AG10803 (cell line): Measurements from ENCODE around the gene UMAD1.

Source experiments
- DNase-seq: peaks from one replicate; pipeline ENCODE4 v3.0.0; 2010; ENCODE audit warnings: low read depth
- H3K4me3 ChIP-seq: 2 replicates; pipeline ENCODE4 v1.5.1; 2011; ENCODE audit warnings: mild to moderate bottlenecking, low read length, control low read depth
- TF ChIP-seq, protein P1 (sequence below): conservative IDR thresholded peaks from 2 replicates; pipeline ENCODE4 v1.5.1; 2011; ENCODE audit warnings: mild to moderate bottlenecking, low read length, control low read depth, inconsistent platforms

UMAD1 gene

DNA sequence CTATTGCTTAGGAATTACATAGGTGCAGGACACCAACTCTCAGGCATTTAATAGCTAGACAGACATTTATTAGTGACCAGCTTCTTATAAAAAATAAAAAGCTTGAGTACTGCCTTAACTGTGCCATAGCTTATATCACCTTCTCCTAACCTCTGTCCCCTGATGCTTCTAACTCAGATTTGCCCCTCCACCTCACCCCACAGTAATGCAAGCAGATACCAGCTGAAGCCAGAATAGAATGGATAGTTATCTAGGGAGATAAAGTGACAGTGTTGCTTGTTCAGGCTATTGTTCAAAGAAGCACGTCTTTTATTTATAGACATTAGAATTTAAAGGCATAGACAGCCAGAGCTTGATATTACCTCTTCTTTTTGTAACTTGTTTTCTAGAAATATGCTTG lies 228.5 kb downstream of the UMAD1 start:
- DNase-seq, result no peak
- TF ChIP-seq, protein P1, sequence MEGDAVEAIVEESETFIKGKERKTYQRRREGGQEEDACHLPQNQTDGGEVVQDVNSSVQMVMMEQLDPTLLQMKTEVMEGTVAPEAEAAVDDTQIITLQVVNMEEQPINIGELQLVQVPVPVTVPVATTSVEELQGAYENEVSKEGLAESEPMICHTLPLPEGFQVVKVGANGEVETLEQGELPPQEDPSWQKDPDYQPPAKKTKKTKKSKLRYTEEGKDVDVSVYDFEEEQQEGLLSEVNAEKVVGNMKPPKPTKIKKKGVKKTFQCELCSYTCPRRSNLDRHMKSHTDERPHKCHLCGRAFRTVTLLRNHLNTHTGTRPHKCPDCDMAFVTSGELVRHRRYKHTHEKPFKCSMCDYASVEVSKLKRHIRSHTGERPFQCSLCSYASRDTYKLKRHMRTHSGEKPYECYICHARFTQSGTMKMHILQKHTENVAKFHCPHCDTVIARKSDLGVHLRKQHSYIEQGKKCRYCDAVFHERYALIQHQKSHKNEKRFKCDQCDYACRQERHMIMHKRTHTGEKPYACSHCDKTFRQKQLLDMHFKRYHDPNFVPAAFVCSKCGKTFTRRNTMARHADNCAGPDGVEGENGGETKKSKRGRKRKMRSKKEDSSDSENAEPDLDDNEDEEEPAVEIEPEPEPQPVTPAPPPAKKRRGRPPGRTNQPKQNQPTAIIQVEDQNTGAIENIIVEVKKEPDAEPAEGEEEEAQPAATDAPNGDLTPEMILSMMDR, result no peak
- no peak overlapping the region for H3K4me3 ChIP-seq

DNA sequence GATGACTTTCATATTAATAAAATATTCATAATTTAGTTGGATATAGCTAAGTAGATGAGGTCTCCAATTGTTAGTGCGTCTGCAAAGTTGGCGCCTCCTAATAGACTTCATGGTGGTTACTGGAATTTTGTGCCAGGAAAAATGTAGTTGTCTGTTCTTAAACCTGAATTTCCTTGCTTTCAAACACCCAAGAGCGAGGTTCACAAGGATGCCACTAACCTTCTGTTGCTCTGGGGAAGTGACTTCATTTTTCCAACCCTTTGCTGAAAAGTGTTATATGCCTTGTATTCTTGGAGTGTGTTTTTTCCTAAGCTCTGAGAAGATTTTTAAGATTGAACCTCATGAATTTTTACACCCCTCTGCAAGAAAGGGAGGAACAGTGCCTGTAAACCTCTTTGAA lies 229.1 kb downstream of the UMAD1 start:
- TF ChIP-seq, protein P1, result no peak
- no peak for DNase-seq
- H3K4me3 ChIP-seq, result no peak overlapping the region

DNA sequence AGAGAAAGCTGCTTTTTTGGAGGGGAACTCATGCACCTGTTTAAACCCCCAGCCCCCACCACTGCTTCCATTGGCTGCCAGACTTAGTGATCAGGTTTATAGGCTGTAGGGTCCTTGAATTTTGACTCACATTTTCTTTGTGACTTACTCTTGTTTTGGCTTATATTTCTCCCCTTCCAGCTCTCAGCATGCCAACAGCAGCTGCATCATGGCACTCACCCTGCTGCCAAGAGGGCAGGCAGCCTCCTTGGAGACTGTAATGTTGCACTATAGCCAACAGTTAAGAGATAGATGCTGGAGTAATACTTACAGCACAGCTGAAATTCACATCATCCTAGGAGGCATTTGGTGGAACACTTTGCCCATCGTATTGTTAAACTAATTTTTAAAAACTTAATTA lies 230.0 kb downstream of the UMAD1 start:
- H3K4me3 ChIP-seq, result no peak overlapping the region
- TF ChIP-seq, protein P1, result no peak
- DNase-seq, result no peak

DNA sequence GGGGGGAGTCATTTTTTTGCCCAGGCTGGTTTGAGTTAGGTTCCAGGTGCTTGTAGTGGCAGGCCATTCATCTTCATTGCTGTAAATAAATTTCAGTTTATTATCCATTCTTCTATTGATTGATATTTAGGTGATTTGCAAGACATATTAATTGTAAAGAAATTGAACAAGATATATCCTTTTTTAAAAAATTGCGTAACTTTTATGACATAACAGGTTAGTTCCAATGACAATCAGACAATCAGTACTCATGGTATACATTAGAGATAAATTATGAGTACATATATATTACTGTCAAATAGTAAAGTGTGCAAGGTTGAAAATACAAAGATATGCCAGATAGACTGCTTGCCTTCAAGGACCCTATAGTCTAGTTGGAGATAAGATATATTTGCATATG lies 235.9 kb downstream of the UMAD1 start:
- TF ChIP-seq, protein P1, result no peak
- no peak overlapping the region for H3K4me3 ChIP-seq
- DNase-seq, result no peak

DNA sequence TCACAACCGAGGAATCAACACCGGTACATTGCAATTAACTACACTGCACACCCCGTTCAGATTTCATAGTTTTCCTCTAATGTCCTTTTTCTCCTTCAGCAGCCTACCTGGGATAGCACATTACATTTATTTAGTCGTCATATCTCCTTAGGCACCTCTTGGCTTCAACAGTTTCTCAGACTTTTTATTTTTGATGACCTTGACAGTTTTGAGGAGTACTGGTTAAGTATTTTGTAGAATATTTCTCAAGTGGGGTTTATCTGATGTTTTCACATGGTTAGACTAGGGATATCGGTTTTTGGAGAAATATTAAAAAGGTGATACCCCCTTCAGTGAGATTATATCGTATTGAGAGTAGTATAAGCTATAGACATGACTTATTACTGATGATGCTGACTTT lies 241.0 kb downstream of the UMAD1 start:
- TF ChIP-seq, protein P1, result no peak
- DNase-seq, result no peak
- no peak overlapping the region for H3K4me3 ChIP-seq

DNA sequence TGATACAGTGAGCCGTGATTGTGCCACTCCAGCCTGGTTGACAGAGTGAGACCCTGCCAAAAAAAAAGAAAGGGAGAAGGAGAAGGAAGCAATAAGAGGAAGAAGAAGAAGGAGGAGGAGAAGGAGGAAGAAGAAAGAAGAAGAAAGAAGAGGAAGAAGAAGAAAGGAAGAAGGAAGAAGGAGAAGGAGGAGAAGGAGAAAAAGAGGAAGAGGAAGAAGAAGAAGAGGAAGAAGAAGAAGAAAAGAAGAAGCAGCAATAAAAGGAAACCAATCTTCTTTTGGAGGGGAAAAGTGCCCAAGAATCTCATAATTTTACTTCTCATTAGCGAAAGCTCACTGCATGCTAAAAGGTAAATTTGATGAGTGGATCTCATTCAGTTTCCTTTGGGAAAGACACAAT lies 242.3 kb downstream of the UMAD1 start:
- TF ChIP-seq, protein P1, result no peak
- DNase-seq, result no peak
- H3K4me3 ChIP-seq, result no peak overlapping the region

DNA sequence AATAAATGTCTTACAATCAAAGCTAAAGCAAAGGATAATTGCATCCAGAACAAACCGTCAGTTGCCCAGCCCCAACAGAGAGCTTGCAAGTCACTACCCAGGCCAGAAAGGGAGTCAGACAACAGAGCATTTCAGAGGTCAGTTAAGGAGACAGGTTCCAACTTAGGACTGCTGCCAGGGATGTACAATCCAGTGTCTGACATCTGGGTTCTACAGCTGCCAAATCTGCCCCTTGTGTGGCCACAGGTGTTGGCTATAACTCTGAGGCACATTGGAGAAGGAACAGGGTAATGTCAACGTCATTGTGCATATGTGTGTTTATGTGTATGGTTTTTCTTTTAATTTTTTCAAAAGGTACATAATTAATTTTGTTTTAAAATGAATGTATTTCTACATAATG lies 242.8 kb downstream of the UMAD1 start:
- H3K4me3 ChIP-seq, result no peak overlapping the region
- DNase-seq, result no peak
- TF ChIP-seq, protein P1, result no peak
